SJSA1 (cell line): ENCODE results near the gene HS1BP3. TPM values are rescaled to one million over a fixed set of nuclear protein-coding genes. Genes with fewer than 3 reads are reported as not detected.

Experiments
- DNase-seq, 2 experiments: peaks; one replicate each; pipeline ENCODE4 v3.0.0-alpha.2; 2015 to 2020; ENCODE audit warnings: low spot score in 2 of 2, low read depth in 1 of 2
- H3K27ac ChIP-seq: fragments of 250-450 bp; sonication (Bioruptor Pico); 2 replicates; pipeline ENCODE4 v1.5.1; 2020; ENCODE audit warnings: mild to moderate bottlenecking, moderate library complexity
- H3K27me3 ChIP-seq: fragments of 250-450 bp; sonication (Bioruptor Pico); replicated peaks from 2 replicates; pipeline ENCODE4 v1.5.1; 2020; ENCODE audit warnings: mild to moderate bottlenecking, moderate library complexity
- H3K36me3 ChIP-seq: fragments of 250-450 bp; sonication (Bioruptor Pico); 2 replicates; pipeline ENCODE4 v1.5.1; 2020; ENCODE audit warnings: mild to moderate bottlenecking
- H3K4me1 ChIP-seq: fragments of 250-450 bp; sonication (Bioruptor Pico); replicated peaks from 2 replicates; pipeline ENCODE4 v1.6.1; 2021; ENCODE audit warnings: mild to moderate bottlenecking
- H3K4me3 ChIP-seq: fragments of 250-450 bp; sonication (Bioruptor Pico); 2 replicates; pipeline ENCODE4 v1.5.1; 2020; ENCODE audit warnings: mild to moderate bottlenecking
- H3K9me3 ChIP-seq: fragments of 250-450 bp; sonication (Bioruptor Pico); replicated peaks from 2 replicates; pipeline ENCODE4 v1.5.1; 2020; ENCODE audit warnings: mild to moderate bottlenecking
- total RNA-seq: library from RNA; depleted of rRNA; stranded (reverse); fragments of >200 nt; shearing (Covaris generic); gene quantifications from 2 replicates; pipeline ENCODE4 v1.2.3, GENCODE V29; 2014

The HS1BP3 gene
- total RNA-seq, 1 experiment from 2014 or later, result 17.2 TPM

- H3K36me3 ChIP-seq, result no peaks in the 10 kb centered on the region
- no peaks in the 10 kb centered on the region; the same call in 1 of the 2 replicates for H3K9me3 ChIP-seq
- H3K27ac ChIP-seq, result no peak overlapping the region
- peaks cover 10% of the 10 kb centered on the region for H3K4me1 ChIP-seq
- DNase-seq, result no peak
- peaks cover 23% of the 10 kb centered on the region for H3K27me3 ChIP-seq
- no peak overlapping the region for H3K4me3 ChIP-seq
These were observed 20.3 kb upstream of the HS1BP3 start for GRCh38 chr2:20671036-20671735.

GRCh38 chr2:20670315-20671035 lies 19.6 kb upstream of the HS1BP3 start:
- H3K4me1 ChIP-seq, result peaks cover 14% of the 10 kb centered on the region
- no peak overlapping the region for H3K27ac ChIP-seq
- peaks cover 30% of the 10 kb centered on the region for H3K27me3 ChIP-seq
- no peak overlapping the region for H3K4me3 ChIP-seq
- no peaks in the 10 kb centered on the region; the same call in 1 of the 2 replicates for H3K9me3 ChIP-seq
- H3K36me3 ChIP-seq, result no peaks in the 10 kb centered on the region
- DNase-seq, result no peak

- Histone ChIP-seq H3K4me3 (no peak overlapping the region), H3K9me3 (no peaks in the 10 kb centered on the region; the same call in 1 of the 2 replicates), H3K36me3 (no peaks in the 10 kb centered on the region), H3K4me1 (peaks cover 14% of the 10 kb centered on the region), H3K27ac (no peak overlapping the region), H3K27me3 (peaks cover 38% of the 10 kb centered on the region)
- no peak for DNase-seq
These were observed 18.8 kb upstream of the HS1BP3 start for GRCh38 chr2:20669562-20670314.

- Histone ChIP-seq H3K4me3 (no peak overlapping the region), H3K4me1 (peaks cover 14% of the 10 kb centered on the region), H3K27me3 (peaks cover 44% of the 10 kb centered on the region), H3K27ac (no peak overlapping the region), H3K9me3 (no peaks in the 10 kb centered on the region; the same call in 1 of the 2 replicates), H3K36me3 (no peaks in the 10 kb centered on the region)
- DNase-seq, result no peak
These were observed 18.1 kb upstream of the HS1BP3 start for GRCh38 chr2:20668871-20669475.

GRCh38 chr2:20668451-20668850 lies 17.6 kb upstream of the HS1BP3 start:
- DNase-seq, result no peak
- Histone ChIP-seq H3K27ac (no peak overlapping the region), H3K4me1 (peaks cover 14% of the 10 kb centered on the region), H3K36me3 (no peaks in the 10 kb centered on the region), H3K9me3 (no peaks in the 10 kb centered on the region; the same call in 1 of the 2 replicates), H3K27me3 (peaks cover 49% of the 10 kb centered on the region), H3K4me3 (no peak overlapping the region)

- Histone ChIP-seq H3K9me3 (no peaks in the 10 kb centered on the region; the same call in 1 of the 2 replicates), H3K27ac (no peak overlapping the region), H3K4me1 (peaks cover 14% of the 10 kb centered on the region), H3K36me3 (no peaks in the 10 kb centered on the region), H3K4me3 (peak overlapping the region; percentile 27), H3K27me3 (peaks cover 47% of the 10 kb centered on the region)
- DNase-seq, result no peak
These were observed 16.9 kb upstream of the HS1BP3 start for GRCh38 chr2:20667531-20668401.

GRCh38 chr2:20667151-20667530 lies 16.2 kb upstream of the HS1BP3 start:
- Histone ChIP-seq H3K4me3 (peak overlapping the region; percentile 27), H3K4me1 (peaks cover 14% of the 10 kb centered on the region), H3K27ac (no peak overlapping the region), H3K27me3 (peaks cover 53% of the 10 kb centered on the region), H3K36me3 (no peaks in the 10 kb centered on the region), H3K9me3 (no peaks in the 10 kb centered on the region; the same call in 1 of the 2 replicates)
- no peak for DNase-seq

- Histone ChIP-seq H3K27ac (no peak within 1 kb of the TSS), H3K36me3 (no peaks in the 10 kb centered on the region), H3K27me3 (peaks cover 59% of the 10 kb centered on the region), H3K4me3 (peak within 1 kb of the TSS; percentile 27), H3K9me3 (no peaks in the 10 kb centered on the region; the same call in 1 of the 2 replicates), H3K4me1 (peaks cover 14% of the 10 kb centered on the region)
- no peak for DNase-seq
These were observed 15.6 kb upstream of the HS1BP3 start, which contains the start of gene GDF7 for GRCh38 chr2:20666304-20667150. Gene GDF7 (plus strand): TSS chr2:20667144. CDS start chr2:20667240, 96 bp downstream.

GRCh38 chr2:20666005-20666303 lies 15.1 kb upstream of the HS1BP3 start:
- H3K9me3 ChIP-seq, result no peaks in the 10 kb centered on the region; the same call in 1 of the 2 replicates
- peak overlapping the region; percentile 27; the same call in 1 of the 2 replicates for H3K4me3 ChIP-seq
- no peak overlapping the region for H3K27ac ChIP-seq
- peaks cover 14% of the 10 kb centered on the region for H3K4me1 ChIP-seq
- H3K36me3 ChIP-seq, result no peaks in the 10 kb centered on the region
- peaks cover 62% of the 10 kb centered on the region for H3K27me3 ChIP-seq
- no peak for DNase-seq

- peaks cover 62% of the 10 kb centered on the region for H3K27me3 ChIP-seq
- DNase-seq, result no peak
- no peaks in the 10 kb centered on the region for H3K36me3 ChIP-seq
- H3K27ac ChIP-seq, result no peak overlapping the region
- no peaks in the 10 kb centered on the region; the same call in 1 of the 2 replicates for H3K9me3 ChIP-seq
- peaks cover 14% of the 10 kb centered on the region for H3K4me1 ChIP-seq
- no peak overlapping the region for H3K4me3 ChIP-seq
These were observed 14.5 kb upstream of the HS1BP3 start for GRCh38 chr2:20665243-20666004.

GRCh38 chr2:20664431-20665242 lies 13.7 kb upstream of the HS1BP3 start:
- no peaks in the 10 kb centered on the region for H3K36me3 ChIP-seq
- H3K27me3 ChIP-seq, result peaks cover 66% of the 10 kb centered on the region
- peaks cover 14% of the 10 kb centered on the region for H3K4me1 ChIP-seq
- H3K4me3 ChIP-seq, result no peak overlapping the region
- DNase-seq, result no peak
- no peak overlapping the region for H3K27ac ChIP-seq
- no peaks in the 10 kb centered on the region; the same call in 1 of the 2 replicates for H3K9me3 ChIP-seq
